ENCODE measurements around the gene DNAJC8.

DNA sequence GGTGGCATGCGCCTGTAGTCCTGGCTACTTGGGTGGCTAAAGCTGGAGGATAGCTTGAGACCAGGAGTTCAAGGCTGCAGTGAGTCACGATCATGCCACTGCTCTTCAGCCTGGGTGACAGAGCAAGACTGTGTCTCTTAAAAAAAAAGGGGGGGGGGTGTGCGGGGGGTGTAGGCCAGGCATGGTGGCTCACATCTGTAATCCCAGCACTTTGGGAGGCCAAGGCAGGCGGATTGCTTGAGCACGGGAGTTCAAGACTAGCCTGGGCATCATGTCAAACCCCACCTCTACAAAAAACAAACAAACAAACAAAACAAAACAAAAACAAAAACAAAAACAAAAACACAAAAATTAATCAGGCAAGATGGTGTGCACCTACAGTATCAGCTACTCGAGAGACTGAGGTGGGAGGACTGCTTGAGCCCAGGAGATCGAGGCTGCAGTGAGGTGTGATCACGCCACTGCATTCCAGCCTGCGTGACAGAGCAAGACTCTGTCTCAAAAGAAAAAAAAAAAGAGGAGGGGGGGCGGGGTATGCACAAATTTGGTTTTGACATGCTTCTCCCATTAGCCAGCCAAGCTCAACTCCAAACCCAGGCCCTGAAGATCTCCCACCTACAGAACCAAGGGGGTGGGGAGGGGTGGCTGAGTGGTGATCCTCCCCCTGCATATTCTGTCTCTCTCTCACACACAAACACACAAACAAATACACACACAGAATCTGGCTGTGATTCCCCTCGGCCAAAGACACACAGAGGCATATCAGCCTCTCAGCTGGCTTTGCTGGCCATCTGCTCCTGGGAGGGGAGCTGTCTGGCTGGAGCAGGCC lies 59.5 kb downstream of the DNAJC8 start:
- TF ChIP-seq CTCF (conservative IDR thresholded peaks at IDR 0.05), result no peak
- no peak for TF ChIP-seq EZH2 (IDR thresholded peaks at IDR 0.05; ENCODE audit: low read depth)
